Subcutaneous abdominal adipose tissue (tissue), 5 donors: ENCODE results near the gene ADK.
"Not testable (repeated sequence)": the region's sequence is repeated elsewhere in the genome, so short reads cannot be mapped to it uniquely, and the experiment has no call there.

Source experiments
- H3K27ac ChIP-seq: one replicate; pipeline ENCODE4 v1.7.0; 2013; ENCODE audit warnings: low read depth, mild to moderate bottlenecking, inconsistent platforms, low read length, moderate library complexity
- H3K27me3 ChIP-seq, 5 donors: one replicate each; pipeline ENCODE4 v1.7.0; 2013; ENCODE audit warnings: low read length in 5 of 5, inconsistent platforms in 1 of 5; ENCODE audit not compliant: control insufficient read depth in 5 of 5, insufficient read depth in 4 of 5
- H3K36me3 ChIP-seq, 5 donors: one replicate each; pipeline ENCODE4 v1.7.0; 2013; ENCODE audit warnings: low read length in 5 of 5; ENCODE audit not compliant: control insufficient read depth in 5 of 5, insufficient read depth in 5 of 5
- H3K4me1 ChIP-seq, 5 donors: one replicate each; pipeline ENCODE4 v1.7.0; 2013; ENCODE audit warnings: low read length in 5 of 5, mild to moderate bottlenecking in 3 of 5, moderate library complexity in 1 of 5; ENCODE audit not compliant: control insufficient read depth in 5 of 5, insufficient read depth in 5 of 5
- H3K4me3 ChIP-seq, 5 donors: one replicate each; pipeline ENCODE4 v1.7.0; 2013; ENCODE audit warnings: low read length in 5 of 5, low read depth in 1 of 5
- H3K9ac ChIP-seq, 5 donors: one replicate each; pipeline ENCODE4 v1.7.0; 2013; ENCODE audit warnings: low read length in 5 of 5, mild to moderate bottlenecking in 4 of 5, moderate library complexity in 3 of 5
- H3K9me3 ChIP-seq, 5 donors: one replicate each; pipeline ENCODE4 v1.7.0; 2013; ENCODE audit warnings: low read length in 5 of 5; ENCODE audit not compliant: control insufficient read depth in 5 of 5
- donor health status: healthy.
- donor health status: healthy.
- donor health status: healthy.
- donor health status: healthy.
- donor health status: healthy.

Gene ADK

DNA sequence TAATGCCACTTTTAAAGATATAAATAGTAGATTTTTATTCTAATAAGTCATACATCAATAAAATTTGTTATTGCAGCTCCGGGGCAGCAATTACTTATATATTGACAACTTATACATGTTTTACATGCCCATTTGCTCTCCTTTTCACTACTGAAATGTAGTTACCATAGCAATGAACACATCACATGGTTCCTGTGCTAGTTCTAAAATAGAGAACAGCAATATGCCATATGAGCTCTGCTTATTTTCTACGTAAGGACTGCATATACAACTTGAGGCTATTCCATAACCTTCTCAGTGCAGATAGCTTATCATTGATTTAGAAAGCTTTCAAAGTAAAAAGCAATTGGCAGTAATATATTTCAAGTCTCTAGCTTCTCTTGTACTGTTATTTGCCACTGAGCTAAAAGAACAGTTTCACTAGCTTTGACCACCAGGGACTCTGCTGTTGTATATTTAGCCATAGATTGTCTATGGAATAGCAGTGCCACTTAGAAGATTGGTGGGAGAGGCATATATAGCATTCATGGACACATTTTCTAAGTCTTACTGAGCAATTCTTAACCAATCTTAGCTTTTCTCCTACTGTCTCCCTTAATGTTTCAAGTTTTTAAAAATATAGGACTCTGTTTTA is 405.2 kb downstream of the ADK start:
- Histone ChIP-seq H3K9me3 (no peaks in the 10 kb centered on the region), H3K36me3 (peaks cover 0 to 8% (median 3%) of the 10 kb centered on the region in 5 donors), H3K27ac (no peak overlapping the region)

DNA sequence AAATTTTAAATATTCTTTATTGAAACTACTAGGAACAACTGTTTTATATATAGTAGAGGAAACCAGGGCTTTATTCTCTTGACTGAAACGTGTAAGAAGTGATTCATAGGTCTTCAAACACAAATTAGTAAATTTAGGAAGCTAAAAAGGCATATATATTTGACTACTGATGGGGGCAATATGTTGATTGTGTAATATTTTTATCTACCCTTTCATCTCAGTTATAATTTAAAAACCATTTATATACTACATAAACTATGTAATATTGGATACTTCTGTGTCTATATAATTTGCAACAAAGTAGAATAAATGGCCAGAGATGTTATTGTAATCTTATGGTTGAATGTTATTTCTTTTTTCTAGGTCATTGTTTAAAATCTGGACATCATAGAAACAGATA is 406.1 kb downstream of the ADK start:
- Histone ChIP-seq H3K27me3 (no peaks in the 10 kb centered on the region), H3K4me1 (no peaks in the 10 kb centered on the region), H3K9me3 (no peaks in the 10 kb centered on the region), H3K9ac (no peak overlapping the region), H3K36me3 (peaks cover 0 to 8% (median 3%) of the 10 kb centered on the region in 5 donors), H3K4me3 (no peak overlapping the region), H3K27ac (no peak overlapping the region)

More for the DNA sequence above, 405.2 kb downstream of the ADK start:
- Histone ChIP-seq H3K4me3 (no peak overlapping the region), H3K27me3 (no peaks in the 10 kb centered on the region), H3K4me1 (no peaks in the 10 kb centered on the region), H3K9ac (no peak overlapping the region)

DNA sequence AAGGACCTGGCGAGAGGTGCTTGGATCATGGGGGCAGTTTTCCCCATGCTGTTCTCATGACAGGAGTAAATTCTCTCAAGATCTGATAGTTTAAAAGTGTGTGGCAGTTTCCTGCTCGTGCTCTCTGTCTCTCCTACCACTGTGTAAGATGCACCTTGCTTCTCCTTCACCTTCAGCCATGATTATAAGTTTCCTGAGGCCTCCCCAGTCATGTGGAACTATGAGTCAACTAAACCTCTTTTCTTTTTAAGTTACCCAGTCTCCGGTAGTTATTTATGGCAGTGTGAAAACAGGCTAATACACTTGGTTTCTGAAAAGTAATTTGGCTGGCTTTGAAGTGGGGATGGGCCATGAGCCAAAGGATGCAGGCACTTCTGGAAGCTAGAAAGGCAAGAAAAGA is 407.4 kb downstream of the ADK start:
- no peak overlapping the region for H3K27ac ChIP-seq
- no peak overlapping the region for H3K4me3 ChIP-seq
- H3K9ac ChIP-seq, result no peak overlapping the region
- H3K4me1 ChIP-seq, result no peaks in the 10 kb centered on the region
- peaks cover 0 to 8% (median 3%) of the 10 kb centered on the region in 5 donors for H3K36me3 ChIP-seq
- H3K9me3 ChIP-seq, result no peaks in the 10 kb centered on the region
- H3K27me3 ChIP-seq, result no peaks in the 10 kb centered on the region

DNA sequence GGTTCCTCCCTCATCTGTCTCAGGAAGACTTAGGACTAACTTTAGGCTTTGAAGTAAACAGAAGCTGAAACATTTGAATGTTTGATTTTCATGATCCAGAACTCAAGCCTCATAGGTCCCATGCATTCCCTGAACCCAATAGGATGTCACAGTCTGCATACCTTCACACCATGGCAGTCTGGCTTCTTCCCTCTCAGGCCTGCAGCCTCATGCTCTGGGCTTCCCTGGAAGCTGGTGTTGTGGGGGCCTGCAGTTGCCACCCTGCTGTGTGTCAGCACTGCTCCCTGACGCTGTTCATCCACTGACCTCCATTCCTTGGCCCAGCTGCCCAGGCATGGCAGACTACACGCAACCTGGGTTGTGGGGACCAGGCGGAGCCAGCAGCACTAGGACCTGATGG is 407.9 kb downstream of the ADK start:
- no peak overlapping the region for H3K9ac ChIP-seq
- no peaks in the 10 kb centered on the region for H3K4me1 ChIP-seq
- no peak overlapping the region for H3K27ac ChIP-seq
- H3K4me3 ChIP-seq, result no peak overlapping the region
- H3K36me3 ChIP-seq, result peaks cover 0 to 8% (median 3%) of the 10 kb centered on the region in 5 donors
- no peaks in the 10 kb centered on the region for H3K27me3 ChIP-seq
- no peaks in the 10 kb centered on the region for H3K9me3 ChIP-seq

DNA sequence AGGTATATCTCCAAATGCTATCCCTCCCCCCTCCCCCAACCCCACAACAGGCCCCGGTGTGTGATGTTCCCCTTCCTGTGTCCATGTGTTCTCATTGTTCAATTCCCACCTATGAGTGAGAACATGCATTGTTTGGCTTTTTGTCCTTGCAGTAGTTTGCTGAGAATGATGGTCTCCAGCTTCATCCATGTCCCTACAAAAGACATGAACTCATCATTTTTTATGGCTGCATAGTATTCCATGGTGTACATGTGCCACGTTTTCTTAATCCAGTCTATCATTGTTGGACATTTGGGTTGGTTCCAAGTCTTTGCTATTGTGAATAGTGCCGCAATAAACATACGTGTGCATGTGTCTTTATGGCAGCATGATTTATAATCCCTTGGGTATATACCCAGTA is 417.9 kb downstream of the ADK start:
- H3K9me3 ChIP-seq, H3K4me3 ChIP-seq, H3K4me1 ChIP-seq, H3K36me3 ChIP-seq, H3K27ac ChIP-seq, H3K9ac ChIP-seq, H3K27me3 ChIP-seq: not testable (repeated sequence)

DNA sequence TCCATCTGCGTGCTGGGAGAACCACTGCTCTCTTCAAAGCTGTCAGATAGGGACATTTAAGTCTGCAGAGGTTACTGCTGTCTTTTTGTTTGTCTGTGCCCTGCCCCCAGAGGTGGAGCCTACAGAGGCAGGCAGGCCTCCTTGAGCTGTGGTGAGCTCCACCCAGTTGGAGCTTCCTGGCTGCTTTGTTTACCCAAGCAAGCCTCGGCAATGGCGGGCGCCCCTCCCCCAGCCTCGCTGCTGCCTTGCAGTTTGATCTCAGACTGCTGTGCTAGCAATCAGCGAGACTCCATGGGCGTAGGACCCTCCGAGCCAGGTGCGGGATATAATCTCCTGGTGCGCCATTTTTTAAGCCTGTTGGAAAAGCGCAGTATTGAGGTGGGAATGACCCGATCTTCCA is 422.5 kb downstream of the ADK start:
- not testable (repeated sequence) for H3K4me3 ChIP-seq, H3K9ac ChIP-seq, H3K27me3 ChIP-seq

DNA sequence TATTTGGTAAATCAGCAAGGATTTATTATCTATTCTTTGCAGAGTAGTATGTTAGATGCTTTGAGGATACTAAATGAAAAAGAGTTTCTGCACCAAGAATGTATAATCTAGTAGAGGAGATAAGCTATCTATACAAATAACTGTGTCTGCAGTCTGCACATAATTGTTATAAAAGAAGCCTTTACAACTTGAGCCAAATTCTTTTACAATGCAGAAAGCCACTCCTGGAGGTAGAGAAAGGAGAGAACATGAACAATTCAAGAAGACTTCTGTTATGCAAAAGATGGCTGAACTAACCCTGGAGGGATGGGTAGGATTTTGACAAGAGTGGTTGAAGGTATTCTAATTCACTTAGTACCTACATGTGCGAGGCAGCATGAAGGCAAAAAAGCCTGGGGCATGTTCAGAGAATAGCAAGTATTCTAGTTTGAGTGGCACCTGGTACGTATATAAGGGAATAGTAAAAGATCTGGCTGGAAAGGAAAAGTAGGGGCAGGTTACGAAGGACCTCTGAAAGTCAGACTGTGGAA is 424.2 kb downstream of the ADK start:
- Histone ChIP-seq H3K4me1 (no peaks in the 10 kb centered on the region), H3K4me3 (no peak overlapping the region), H3K9ac (no peak overlapping the region), H3K27me3 (no peaks in the 10 kb centered on the region), H3K9me3 (no peaks in the 10 kb centered on the region), H3K27ac (no peak overlapping the region), H3K36me3 (peaks cover 0 to 5% (median 0%) of the 10 kb centered on the region in 5 donors)

More for the DNA sequence above, 422.5 kb downstream of the ADK start:
- not testable (repeated sequence) for H3K27ac ChIP-seq, H3K4me1 ChIP-seq, H3K9me3 ChIP-seq, H3K36me3 ChIP-seq

DNA sequence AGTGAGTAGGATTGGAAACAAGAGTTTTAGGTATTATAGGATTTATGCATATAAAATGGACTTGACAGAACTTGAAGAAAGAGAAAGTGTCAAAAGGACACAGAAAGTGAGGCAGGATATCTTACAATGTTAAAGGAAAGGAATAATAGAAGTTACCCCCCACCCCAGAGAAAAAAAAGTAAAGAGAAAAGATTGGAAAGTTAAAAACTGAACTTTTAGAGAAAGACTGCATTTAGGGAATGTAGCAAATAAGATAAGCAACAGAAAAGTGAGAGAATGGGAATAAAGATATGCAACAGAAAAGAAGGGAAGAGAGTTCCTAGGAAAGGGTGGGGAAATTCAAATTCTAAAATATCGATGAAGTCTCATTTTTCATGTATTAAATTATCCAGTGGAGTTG is 424.9 kb downstream of the ADK start:
- H3K36me3 ChIP-seq, result peaks cover 0 to 5% (median 0%) of the 10 kb centered on the region in 5 donors

DNA sequence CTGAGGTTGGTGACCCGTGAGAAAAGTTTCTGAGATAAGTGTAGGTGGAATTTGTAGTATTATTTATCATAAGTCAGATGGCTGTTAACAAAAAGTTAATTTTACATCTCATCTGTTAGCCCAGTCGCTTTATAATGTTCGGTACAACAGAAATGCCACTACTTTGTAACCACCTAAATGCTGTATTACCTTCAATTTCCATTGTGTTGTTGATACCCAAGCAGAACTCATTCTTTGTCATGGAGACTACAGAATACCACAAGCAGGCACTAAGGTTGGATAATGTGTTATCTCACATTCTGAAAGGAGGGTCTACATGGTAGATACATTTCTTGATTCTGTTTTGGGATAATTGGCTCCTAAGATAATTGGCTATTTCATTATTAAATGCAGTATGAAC is 425.6 kb downstream of the ADK start:
- Histone ChIP-seq H3K27ac (no peak overlapping the region), H3K4me1 (no peaks in the 10 kb centered on the region), H3K36me3 (peaks cover 0 to 5% (median 0%) of the 10 kb centered on the region in 5 donors), H3K9me3 (no peaks in the 10 kb centered on the region), H3K27me3 (no peaks in the 10 kb centered on the region), H3K4me3 (no peak overlapping the region), H3K9ac (no peak overlapping the region)

More for the DNA sequence above, 424.9 kb downstream of the ADK start:
- Histone ChIP-seq H3K4me3 (no peak overlapping the region), H3K9me3 (no peaks in the 10 kb centered on the region), H3K9ac (no peak overlapping the region), H3K4me1 (no peaks in the 10 kb centered on the region), H3K27me3 (no peaks in the 10 kb centered on the region), H3K27ac (no peak overlapping the region)

DNA sequence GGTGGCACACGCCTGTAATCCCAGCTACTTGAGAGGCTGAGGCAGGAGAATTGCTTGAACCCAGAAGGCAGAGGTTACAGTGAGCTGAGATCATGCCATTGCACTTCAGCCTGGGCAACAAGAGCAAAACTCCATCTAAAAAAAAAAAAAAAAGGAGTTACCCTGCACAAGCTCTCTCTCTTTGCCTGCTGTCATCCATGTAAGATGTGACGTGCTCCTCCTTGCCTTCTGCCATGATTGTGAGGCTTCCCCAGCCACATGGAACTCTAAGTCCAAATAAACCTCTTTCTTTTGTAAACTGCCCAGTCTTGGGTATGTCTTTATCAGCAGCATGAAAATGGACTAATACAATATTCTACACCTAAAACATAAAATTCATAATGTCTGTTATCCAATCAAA is 429.4 kb downstream of the ADK start:
- H3K27me3 ChIP-seq, H3K4me1 ChIP-seq, H3K9ac ChIP-seq, H3K36me3 ChIP-seq, H3K4me3 ChIP-seq, H3K27ac ChIP-seq, H3K9me3 ChIP-seq: not testable (repeated sequence)
